Ovary (tissue), 9 donors: ENCODE data around the gene PGRMC1. TPM values are rescaled to one million over a fixed set of nuclear protein-coding genes. Genes with fewer than 3 reads are reported as not detected.

Source experiments
- DNase-seq, 5 donors: peaks; one replicate each; pipeline ENCODE4 v3.0.0-alpha.2; 2019 to 2020
- H3K27ac ChIP-seq, 2 donors: fragments of 200-600 bp; one replicate each; pipeline versions ENCODE4 v1.5.1 to v1.8.0; 2019 to 2022
- H3K27me3 ChIP-seq: fragments of 200-600 bp; one replicate; pipeline ENCODE4 v1.8.0; 2022
- H3K36me3 ChIP-seq: fragments of 200-600 bp; sonication (generic); one replicate; pipeline ENCODE4 v1.5.1; 2019
- H3K4me1 ChIP-seq: one replicate; pipeline ENCODE4 v1.8.1; 2013; ENCODE audit warnings: mild to moderate bottlenecking, moderate library complexity; ENCODE audit not compliant: insufficient read depth
- H3K4me3 ChIP-seq: fragments of 200-600 bp; sonication (generic); one replicate; pipeline ENCODE4 v1.5.1; 2017
- H3K9me3 ChIP-seq, 2 donors: fragments of 200-600 bp in 1 of 2; sonication (generic) in 1 of 2; one replicate each; pipeline versions ENCODE4 v1.5.1 to v1.8.1; 2013 to 2019; ENCODE audit warnings: mild to moderate bottlenecking in 1 of 2, moderate library complexity in 1 of 2
- CTCF ChIP-seq, 3 donors: fragments of 450-650 bp in 2 of 3; fragments of 200-600 bp in 1 of 3; IDR thresholded peaks; one replicate each; pipeline versions ENCODE4 v1.5.1 to v1.8.0; 2016 to 2022; ENCODE audit warnings: antibody characterized with exemption in 3 of 3, mild to moderate bottlenecking in 1 of 3
- EP300 ChIP-seq: sonication (generic); formaldehyde crosslinking; IDR thresholded peaks from one replicate; pipeline ENCODE4 v1.6.1; 2017; ENCODE audit warnings: antibody characterized with exemption
- POLR2A ChIP-seq: fragments of 450-650 bp; IDR thresholded peaks from one replicate; pipeline ENCODE4 v1.6.1; 2017; ENCODE audit warnings: antibody characterized with exemption, mild to moderate bottlenecking, moderate library complexity
- WGBS, 3 donors: extraction: QIAGEN DNeasy Blood & Tissue Kit in 1 of 3; methylation state at CpG; one replicate each; pipeline versions ENCODE4 v1.1.5 to v1.1.7; 2013 to 2017; 5-methylcytosine and 5-hydroxymethylcytosine counted together
- intact Hi-C, 4 donors: fragments of 100-400 bp; cut with DNase I; formaldehyde crosslinking; loops; one replicate each; pipeline versions ENCODE4 v1.11.0 to v1.15.1; 2022 to 2023
- polyA plus RNA-seq, 2 donors: library from polyadenylated mRNA; stranded (reverse); fragments of 200-250 nt in 1 of 2; fragments of 350-450 nt in 1 of 2; fragmentation: Illumina TruSeq in 1 of 2; extraction: RNeasy Lipid Tissue Mini Kit (QIAGEN cat#74804) in 1 of 2; gene quantifications; one replicate each; pipeline ENCODE4 v1.2.3, GENCODE V29; 2013 to 2014
- total RNA-seq, 7 donors: library from RNA; depleted of rRNA in 2 of 7; stranded (reverse); fragments of >200 nt in 2 of 7; fragmentation: NEBNext Ultra II Directional in 3 of 7; extraction: Animal tissue kit (Norgen Biotek cat#: 25700) in 3 of 7; gene quantifications; one replicate each; pipeline versions ENCODE4 v1.1.0 to v1.2.4, GENCODE V29; 2016 to 2023
- donor health status: DM: no; HTN: no; CAD: no; lungs with moderate emphysema.
- donor health status: DM: no; HTN: no; CAD: no.
- donor health status: Bipolar disorder and iron deficiency.
- donor health status: DM: yes; HTN: yes; CAD: no.
- donor health status: DM: no; HTN: no; CAD: no.
- donor health status: DM: yes; HTN: yes; CAD: no.

PGRMC1 gene
- total and polyA plus RNA-seq, 9 donors, result 89.6 to 164 (median 102) TPM

DNA sequence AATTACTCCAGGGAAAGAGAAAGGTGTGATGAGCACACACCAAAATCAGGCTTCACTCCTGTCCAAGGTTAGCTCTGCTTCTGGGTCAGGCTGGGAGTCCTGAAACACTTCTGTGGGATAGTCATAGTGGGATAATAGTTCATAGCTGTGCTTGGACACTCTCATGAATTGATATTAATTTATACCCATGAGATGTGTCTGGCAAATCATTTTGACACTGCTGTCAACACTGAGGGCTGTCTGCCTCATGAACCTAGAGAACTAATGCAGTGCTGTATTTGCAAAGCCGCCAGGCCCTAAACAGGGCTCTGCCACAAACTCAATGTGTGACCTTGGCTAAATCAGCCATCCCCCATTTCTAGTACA, 24.5 kb upstream of the PGRMC1 start:
- Histone ChIP-seq H3K9me3 (no peaks in the 10 kb centered on the region), H3K27ac (no peak overlapping the region), H3K36me3 (no peaks in the 10 kb centered on the region), H3K4me3 (no peak overlapping the region), H3K27me3 (no peaks in the 10 kb centered on the region), H3K4me1 (no peaks in the 10 kb centered on the region)
- 84 to 93% (median 87%) methylated on average over 1 of the region's 1 CpG for WGBS, 3 donors
- intact Hi-C loops, result no loop called here
- TF ChIP-seq POLR2A (no peak), CTCF (IDR thresholded peaks at IDR 0.05) (no peak), EP300 (no peak)
- no peak for DNase-seq

DNA sequence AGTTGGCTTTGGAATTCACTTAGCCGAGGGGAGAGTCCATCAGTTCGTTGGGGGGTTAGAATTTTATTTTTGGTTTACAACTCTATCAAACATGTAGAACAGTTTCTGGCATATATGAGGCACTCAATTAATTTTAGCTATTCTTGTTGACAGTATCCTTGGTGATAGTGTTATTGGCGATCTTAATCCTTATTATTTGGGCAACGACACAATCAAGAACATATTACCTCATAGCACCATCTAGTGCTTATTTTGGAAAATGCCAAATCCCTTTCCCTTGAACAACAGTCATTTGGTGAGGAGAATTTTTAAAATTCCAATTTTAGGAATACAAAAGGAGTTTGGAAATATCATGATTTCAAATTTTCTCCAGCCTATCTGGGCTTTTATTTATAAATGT, 17.9 kb upstream of the PGRMC1 start:
- intact Hi-C loops, result no loop called here
- DNase-seq, result no peak
- Histone ChIP-seq H3K4me3 (no peak overlapping the region), H3K4me1 (no peaks in the 10 kb centered on the region), H3K27ac (no peak overlapping the region), H3K27me3 (no peaks in the 10 kb centered on the region), H3K9me3 (no peaks in the 10 kb centered on the region), H3K36me3 (no peaks in the 10 kb centered on the region)
- TF ChIP-seq CTCF (IDR thresholded peaks at IDR 0.05), result peak in 2 of 3 donors; percentile 18 to 25
- TF ChIP-seq POLR2A, result no peak
- 31 to 39% (median 35%) methylated on average over 4 of the region's 4 CpGs for WGBS, 3 donors

- Histone ChIP-seq H3K4me3 (no peak overlapping the region), H3K36me3 (no peaks in the 10 kb centered on the region), H3K27me3 (no peaks in the 10 kb centered on the region), H3K9me3 (no peaks in the 10 kb centered on the region), H3K4me1 (no peaks in the 10 kb centered on the region), H3K27ac (no peak overlapping the region)
- DNase-seq, result no peak
- TF ChIP-seq EP300, result no peak
- no peak for TF ChIP-seq POLR2A
- TF ChIP-seq CTCF (IDR thresholded peaks at IDR 0.05), result no peak
- WGBS, 3 donors, result 75 to 84% (median 80%) methylated on average over 37 of the region's 37 CpGs
- intact Hi-C loops, result loop anchor here in 1 of 4 donors (10.0 kb wide), 1 partner anchor 378 kb away; no protein-coding TSS in a partner anchor
Measured at GRCh38 chrX:119222932-119223331, 13.2 kb upstream of the PGRMC1 start.

DNA sequence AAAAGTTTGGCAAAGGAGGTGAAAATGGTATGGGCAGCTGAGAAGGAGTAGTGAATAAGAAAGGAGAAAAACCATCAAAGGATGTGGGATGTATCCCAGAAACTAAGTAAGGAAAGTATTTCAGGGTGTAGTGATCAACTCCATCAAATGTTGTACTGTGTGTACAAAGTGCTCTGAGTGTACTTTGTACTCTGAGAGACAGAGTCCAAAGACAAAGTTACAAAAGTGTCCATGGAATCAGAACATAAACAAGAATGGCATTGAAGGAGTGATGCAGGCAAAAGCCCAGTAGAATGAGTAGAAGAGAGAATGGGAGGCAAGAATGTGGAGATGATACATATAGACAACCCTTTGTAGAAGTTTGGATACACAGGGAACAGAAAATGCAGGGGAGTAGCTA, 12.3 kb upstream of the PGRMC1 start:
- TF ChIP-seq CTCF (IDR thresholded peaks at IDR 0.05) (no peak), POLR2A (no peak), EP300 (no peak)
- intact Hi-C loops, result loop anchor here in 1 of 4 donors (10.0 kb wide), 1 partner anchor 379 kb away; no protein-coding TSS in a partner anchor

More for the DNA sequence above, 12.3 kb upstream of the PGRMC1 start:
- H3K4me1 ChIP-seq, result no peaks in the 10 kb centered on the region
- no peak overlapping the region for H3K27ac ChIP-seq
- no peak for DNase-seq
- H3K36me3 ChIP-seq, result no peaks in the 10 kb centered on the region
- no peak overlapping the region for H3K4me3 ChIP-seq
- no peaks in the 10 kb centered on the region for H3K27me3 ChIP-seq
- no peaks in the 10 kb centered on the region for H3K9me3 ChIP-seq
